ENCODE measurements around the gene SLC28A1.

The SLC28A1 gene

GRCh38 chr15:84946772-84947489, 62.5 kb downstream of the SLC28A1 start:
- Histone ChIP-seq H2BK120ac (ENCODE audit: insufficient read depth, low read length, poor library complexity) (no peak overlapping the region), H3K4me1 (ENCODE audit: control insufficient read depth in 1 of 2, insufficient read depth in 2 of 2, low read length in 2 of 2) (peaks cover 0 to 5% of the 10 kb centered on the region in 2 experiments), H2AFZ (ENCODE audit: insufficient read depth, low read length, poor library complexity) (no peak overlapping the region), H3K27ac (ENCODE audit: low read depth, low read length) (no peak overlapping the region), H4K8ac (ENCODE audit: low read depth, low read length) (no peak overlapping the region), H3K23ac (ENCODE audit: low read length) (no peak overlapping the region), H3K4me3 (ENCODE audit: low read depth, low read length) (no peak overlapping the region), H4K12ac (ENCODE audit: low read depth, low read length) (no peak overlapping the region), H3K27me3 (ENCODE audit: insufficient read depth, low read length) (no peaks in the 10 kb centered on the region), H3K9me3 (ENCODE audit: insufficient read depth, low read depth, low read length) (no peaks in the 10 kb centered on the region), H3K18ac (ENCODE audit: low read length) (no peak overlapping the region), H3K79me2 (ENCODE audit: control insufficient read depth, insufficient read depth, low read length, poor library complexity) (no peaks in the 10 kb centered on the region), H3K9ac (ENCODE audit: low read length) (no peak overlapping the region), H3K4ac (ENCODE audit: low read depth, low read length) (no peak overlapping the region), H3K79me1 (ENCODE audit: low read length) (no peaks in the 10 kb centered on the region), H2AK5ac (ENCODE audit: low read length) (no peak overlapping the region), H2BK12ac (ENCODE audit: low read length) (no peak overlapping the region), H3K36me3 (ENCODE audit: control insufficient read depth in 1 of 2, insufficient read depth in 2 of 2, low read length in 2 of 2) (no peaks in the 10 kb centered on the region), H3K14ac (ENCODE audit: low read length) (no peak overlapping the region), H2BK5ac (ENCODE audit: low read depth, low read length, poor library complexity) (no peak overlapping the region), H4K91ac (ENCODE audit: low read depth, low read length) (no peak overlapping the region), H3K4me2 (ENCODE audit: low read length) (no peak overlapping the region)
- WGBS (ENCODE audit: extremely low coverage, insufficient coverage, insufficient read length), result no CpG with 5 or more reads among the region's 5 CpGs
- DNase-seq, result no peak

- no peak overlapping the region for H3K4me2 ChIP-seq (ENCODE audit: low read length)
- whole genome bisulfite sequencing (ENCODE audit: extremely low coverage, insufficient coverage, insufficient read length), result no CpG with 5 or more reads among the region's 4 CpGs
- H3K9ac ChIP-seq (ENCODE audit: low read length), result no peak overlapping the region
- H3K9me3 ChIP-seq (ENCODE audit: insufficient read depth, low read depth, low read length), result no peaks in the 10 kb centered on the region
- H3K4me3 ChIP-seq (ENCODE audit: low read depth, low read length), result no peak overlapping the region
- no peak overlapping the region for H4K8ac ChIP-seq (ENCODE audit: low read depth, low read length)
- H2BK5ac ChIP-seq (ENCODE audit: low read depth, low read length, poor library complexity), result no peak overlapping the region
- no peaks in the 10 kb centered on the region for H3K79me1 ChIP-seq (ENCODE audit: low read length)
- H3K23ac ChIP-seq (ENCODE audit: low read length), result no peak overlapping the region
- no peaks in the 10 kb centered on the region for H3K36me3 ChIP-seq (ENCODE audit: control insufficient read depth in 1 of 2, insufficient read depth in 2 of 2, low read length in 2 of 2)
- H2AFZ ChIP-seq (ENCODE audit: insufficient read depth, low read length, poor library complexity), result no peak overlapping the region
- no peak overlapping the region for H3K14ac ChIP-seq (ENCODE audit: low read length)
- H3K27me3 ChIP-seq (ENCODE audit: insufficient read depth, low read length), result no peaks in the 10 kb centered on the region
- H2BK12ac ChIP-seq (ENCODE audit: low read length), result no peak overlapping the region
- no peak overlapping the region for H3K4ac ChIP-seq (ENCODE audit: low read depth, low read length)
- no peak overlapping the region for H2AK5ac ChIP-seq (ENCODE audit: low read length)
- H2BK120ac ChIP-seq (ENCODE audit: insufficient read depth, low read length, poor library complexity), result no peak overlapping the region
- DNase-seq, result peak in 1 of 2 donors; percentile 34
- no peaks in the 10 kb centered on the region for H3K79me2 ChIP-seq (ENCODE audit: control insufficient read depth, insufficient read depth, low read length, poor library complexity)
- H4K12ac ChIP-seq (ENCODE audit: low read depth, low read length), result no peak overlapping the region
- H3K27ac ChIP-seq (ENCODE audit: low read depth, low read length), result no peak overlapping the region
- H3K18ac ChIP-seq (ENCODE audit: low read length), result no peak overlapping the region
- no peak overlapping the region for H4K91ac ChIP-seq (ENCODE audit: low read depth, low read length)
- H3K4me1 ChIP-seq (ENCODE audit: control insufficient read depth in 1 of 2, insufficient read depth in 2 of 2, low read length in 2 of 2), result peaks cover 0 to 5% of the 10 kb centered on the region in 2 experiments
These were observed 63.7 kb downstream of the SLC28A1 start for GRCh38 chr15:84947947-84948830.

GRCh38 chr15:84949043-84949442, 64.6 kb downstream of the SLC28A1 start:
- H3K23ac ChIP-seq (ENCODE audit: low read length), result no peak overlapping the region
- H3K27ac ChIP-seq (ENCODE audit: low read depth, low read length), result no peak overlapping the region
- no peak overlapping the region for H3K18ac ChIP-seq (ENCODE audit: low read length)
- no peaks in the 10 kb centered on the region for H3K36me3 ChIP-seq (ENCODE audit: control insufficient read depth in 1 of 2, insufficient read depth in 2 of 2, low read length in 2 of 2)
- no peak overlapping the region for H4K91ac ChIP-seq (ENCODE audit: low read depth, low read length)
- H3K4me3 ChIP-seq (ENCODE audit: low read depth, low read length), result no peak overlapping the region
- no peak overlapping the region for H2BK120ac ChIP-seq (ENCODE audit: insufficient read depth, low read length, poor library complexity)
- H2BK5ac ChIP-seq (ENCODE audit: low read depth, low read length, poor library complexity), result no peak overlapping the region
- no peaks in the 10 kb centered on the region for H3K9me3 ChIP-seq (ENCODE audit: insufficient read depth, low read depth, low read length)
- no peak overlapping the region for H3K9ac ChIP-seq (ENCODE audit: low read length)
- no peak overlapping the region for H4K12ac ChIP-seq (ENCODE audit: low read depth, low read length)
- peaks cover 0 to 5% of the 10 kb centered on the region in 2 experiments for H3K4me1 ChIP-seq (ENCODE audit: control insufficient read depth in 1 of 2, insufficient read depth in 2 of 2, low read length in 2 of 2)
- no peak overlapping the region for H2AFZ ChIP-seq (ENCODE audit: insufficient read depth, low read length, poor library complexity)
- WGBS (ENCODE audit: extremely low coverage, insufficient coverage, insufficient read length), result no CpG with 5 or more reads among the region's 2 CpGs
- DNase-seq, result no peak
- H3K4ac ChIP-seq (ENCODE audit: low read depth, low read length), result no peak overlapping the region
- H4K8ac ChIP-seq (ENCODE audit: low read depth, low read length), result no peak overlapping the region
- no peaks in the 10 kb centered on the region for H3K79me2 ChIP-seq (ENCODE audit: control insufficient read depth, insufficient read depth, low read length, poor library complexity)
- H3K27me3 ChIP-seq (ENCODE audit: insufficient read depth, low read length), result no peaks in the 10 kb centered on the region
- no peak overlapping the region for H2AK5ac ChIP-seq (ENCODE audit: low read length)
- H3K14ac ChIP-seq (ENCODE audit: low read length), result no peak overlapping the region
- H3K4me2 ChIP-seq (ENCODE audit: low read length), result no peak overlapping the region
- H2BK12ac ChIP-seq (ENCODE audit: low read length), result no peak overlapping the region
- no peaks in the 10 kb centered on the region for H3K79me1 ChIP-seq (ENCODE audit: low read length)

- H2BK120ac ChIP-seq (ENCODE audit: insufficient read depth, low read length, poor library complexity), result no peak overlapping the region
- WGBS (ENCODE audit: extremely low coverage, insufficient coverage, insufficient read length), result no CpG with 5 or more reads among the region's 7 CpGs
- H4K8ac ChIP-seq (ENCODE audit: low read depth, low read length), result no peak overlapping the region
- no peaks in the 10 kb centered on the region for H3K79me2 ChIP-seq (ENCODE audit: control insufficient read depth, insufficient read depth, low read length, poor library complexity)
- no peak overlapping the region for H3K9ac ChIP-seq (ENCODE audit: low read length)
- no peak overlapping the region for H3K4ac ChIP-seq (ENCODE audit: low read depth, low read length)
- no peak overlapping the region for H4K12ac ChIP-seq (ENCODE audit: low read depth, low read length)
- H3K4me2 ChIP-seq (ENCODE audit: low read length), result no peak overlapping the region
- no peak overlapping the region for H3K27ac ChIP-seq (ENCODE audit: low read depth, low read length)
- no peak overlapping the region for H3K4me3 ChIP-seq (ENCODE audit: low read depth, low read length)
- H3K79me1 ChIP-seq (ENCODE audit: low read length), result no peaks in the 10 kb centered on the region
- H3K18ac ChIP-seq (ENCODE audit: low read length), result no peak overlapping the region
- H3K23ac ChIP-seq (ENCODE audit: low read length), result no peak overlapping the region
- no peak overlapping the region for H2BK12ac ChIP-seq (ENCODE audit: low read length)
- no peak for DNase-seq
- no peaks in the 10 kb centered on the region for H3K27me3 ChIP-seq (ENCODE audit: insufficient read depth, low read length)
- no peak overlapping the region for H4K91ac ChIP-seq (ENCODE audit: low read depth, low read length)
- no peak overlapping the region for H3K14ac ChIP-seq (ENCODE audit: low read length)
- peaks cover 0 to 5% of the 10 kb centered on the region in 2 experiments for H3K4me1 ChIP-seq (ENCODE audit: control insufficient read depth in 1 of 2, insufficient read depth in 2 of 2, low read length in 2 of 2)
- no peak overlapping the region for H2BK5ac ChIP-seq (ENCODE audit: low read depth, low read length, poor library complexity)
- no peaks in the 10 kb centered on the region for H3K9me3 ChIP-seq (ENCODE audit: insufficient read depth, low read depth, low read length)
- H3K36me3 ChIP-seq (ENCODE audit: control insufficient read depth in 1 of 2, insufficient read depth in 2 of 2, low read length in 2 of 2), result no peaks in the 10 kb centered on the region
- H2AK5ac ChIP-seq (ENCODE audit: low read length), result no peak overlapping the region
- no peak overlapping the region for H2AFZ ChIP-seq (ENCODE audit: insufficient read depth, low read length, poor library complexity)
These were observed 65.5 kb downstream of the SLC28A1 start for GRCh38 chr15:84949845-84950569.

Measured in trophoblast cell (in vitro differentiated cells and primary cell).